ENCODE data around the gene CTRL.

The CTRL gene

DNA sequence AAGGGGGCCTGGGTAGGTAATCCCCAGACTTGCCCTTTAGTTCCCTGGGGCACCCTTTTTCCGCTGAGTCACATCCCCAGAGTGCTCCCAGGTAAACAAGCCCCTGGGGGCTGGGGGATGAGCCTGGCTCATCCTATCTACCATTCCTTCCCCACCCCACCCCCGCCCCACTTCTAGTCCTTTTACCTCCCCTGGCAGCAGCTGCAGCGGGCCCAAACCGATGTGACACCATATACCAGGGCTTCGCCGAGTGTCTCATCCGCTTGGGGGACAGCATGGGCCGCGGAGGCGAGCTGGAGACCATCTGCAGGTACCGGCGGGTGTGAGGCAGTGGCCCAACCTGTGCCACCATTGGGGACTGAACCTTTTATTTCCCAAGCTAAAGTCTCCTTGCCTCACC, 46.1 kb downstream of the CTRL start:
- FAIRE-seq: no peak

DNA sequence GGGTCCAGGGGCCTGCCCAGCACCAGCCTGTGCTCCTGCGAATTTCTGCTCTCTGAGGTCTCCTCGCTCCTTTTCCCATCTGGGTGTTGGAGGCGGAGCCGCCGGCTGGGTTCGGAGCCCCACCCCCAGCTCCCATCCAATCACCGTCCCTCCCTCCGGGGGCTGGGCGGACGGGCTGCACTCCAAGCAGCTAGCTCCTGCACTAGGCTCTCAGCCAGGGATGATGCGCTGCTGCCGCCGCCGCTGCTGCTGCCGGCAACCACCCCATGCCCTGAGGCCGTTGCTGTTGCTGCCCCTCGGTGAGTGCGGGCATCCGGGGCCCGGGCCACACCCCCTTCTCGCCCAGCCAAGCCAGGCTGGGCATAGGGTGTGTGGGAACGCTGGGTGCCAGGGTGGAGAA, 47.0 kb downstream of the CTRL start, which contains the start of gene NRN1L:
Gene NRN1L, plus strand, starts transcription at position 202 of the 400 bp plus-strand sequence. Its CDS starts 19 bp downstream, at position 221.
- peak; percentile 73 for FAIRE-seq

DNA sequence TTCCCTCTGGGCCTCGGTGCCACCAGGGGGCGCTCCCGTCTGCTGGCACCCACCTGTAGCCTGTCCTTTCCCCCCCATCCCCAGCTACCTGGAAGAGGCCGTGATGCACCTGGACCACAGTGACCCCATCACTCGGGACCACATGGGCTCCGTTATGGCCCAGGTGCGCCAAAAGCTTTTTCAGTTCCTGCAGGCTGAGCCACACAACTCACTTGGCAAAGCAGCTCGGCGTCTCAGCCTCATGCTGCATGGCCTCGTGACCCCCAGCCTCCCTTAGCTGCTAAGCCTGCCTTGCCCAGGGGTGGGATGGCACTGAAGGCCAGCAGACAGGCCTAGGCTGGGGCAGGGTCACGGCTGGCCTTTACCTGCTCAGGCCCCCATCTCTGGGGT, 47.8 kb downstream of the CTRL start:
- FAIRE-seq: no peak

DNA sequence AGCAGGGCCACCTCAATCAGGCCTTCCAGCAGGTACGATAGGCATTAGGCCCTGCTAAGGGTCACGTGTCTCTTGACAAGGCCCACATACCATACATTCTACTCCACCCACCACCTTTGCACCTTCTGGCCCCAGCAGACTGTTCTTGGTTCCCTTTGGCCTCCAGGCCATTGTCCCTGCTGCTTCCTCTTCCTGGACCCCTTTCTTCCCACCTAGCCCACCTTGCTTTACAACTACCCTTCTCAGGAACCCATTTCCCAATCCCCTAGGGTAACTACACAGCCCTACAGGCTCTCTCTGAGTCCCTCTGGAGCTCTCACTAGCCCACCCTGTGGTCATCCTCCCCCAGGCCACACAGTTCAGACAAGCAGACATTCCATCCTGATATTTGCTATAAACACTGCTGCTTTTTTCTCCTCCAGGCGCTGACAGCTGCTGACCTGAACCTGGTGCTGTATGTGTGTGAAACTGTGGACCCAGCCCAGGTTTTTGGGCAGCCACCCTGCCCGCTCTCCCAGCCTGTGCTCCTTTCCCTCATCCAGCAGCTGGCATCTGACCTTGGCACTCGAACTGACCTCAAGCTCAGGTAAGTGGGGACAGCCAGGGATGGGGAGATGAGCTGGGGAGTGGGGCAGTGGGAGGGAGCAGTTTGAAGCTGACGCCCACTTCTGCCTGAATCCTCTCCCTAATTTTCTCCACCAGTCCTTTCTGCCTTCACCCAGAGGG, 48.4 kb downstream of the CTRL start:
- no peak for FAIRE-seq

DNA sequence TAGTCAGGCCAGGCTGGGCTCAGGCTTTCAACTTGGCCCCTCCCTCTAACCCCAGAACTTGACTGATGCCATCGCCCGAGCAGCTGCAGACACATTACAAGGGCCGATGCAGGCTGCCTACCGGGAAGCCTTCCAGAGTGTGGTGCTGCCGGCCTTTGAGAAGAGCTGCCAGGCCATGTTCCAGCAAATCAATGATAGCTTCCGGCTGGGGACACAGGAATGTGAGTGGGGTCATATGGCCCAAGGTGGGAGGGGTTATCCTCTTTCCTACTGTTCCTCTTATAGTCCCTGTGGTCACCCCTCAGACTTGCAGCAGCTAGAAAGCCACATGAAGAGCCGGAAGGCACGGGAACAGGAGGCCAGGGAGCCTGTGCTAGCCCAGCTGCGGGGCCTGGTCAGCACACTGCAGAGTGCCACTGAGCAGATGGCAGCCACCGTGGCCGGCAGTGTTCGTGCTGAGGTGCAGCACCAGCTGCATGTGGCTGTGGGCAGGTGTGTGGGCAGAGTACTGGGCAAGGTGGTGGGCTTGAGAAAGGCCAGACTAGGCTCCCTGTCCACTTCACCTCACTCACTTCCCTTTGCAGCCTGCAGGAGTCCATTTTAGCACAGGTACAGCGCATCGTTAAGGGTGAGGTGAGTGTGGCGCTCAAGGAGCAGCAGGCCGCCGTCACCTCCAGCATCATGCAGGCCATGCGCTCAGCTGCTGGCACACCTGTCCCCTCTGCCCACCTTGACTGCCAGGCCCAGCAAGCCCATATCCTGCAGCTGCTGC, 49.1 kb downstream of the CTRL start:
- FAIRE-seq: no peak

DNA sequence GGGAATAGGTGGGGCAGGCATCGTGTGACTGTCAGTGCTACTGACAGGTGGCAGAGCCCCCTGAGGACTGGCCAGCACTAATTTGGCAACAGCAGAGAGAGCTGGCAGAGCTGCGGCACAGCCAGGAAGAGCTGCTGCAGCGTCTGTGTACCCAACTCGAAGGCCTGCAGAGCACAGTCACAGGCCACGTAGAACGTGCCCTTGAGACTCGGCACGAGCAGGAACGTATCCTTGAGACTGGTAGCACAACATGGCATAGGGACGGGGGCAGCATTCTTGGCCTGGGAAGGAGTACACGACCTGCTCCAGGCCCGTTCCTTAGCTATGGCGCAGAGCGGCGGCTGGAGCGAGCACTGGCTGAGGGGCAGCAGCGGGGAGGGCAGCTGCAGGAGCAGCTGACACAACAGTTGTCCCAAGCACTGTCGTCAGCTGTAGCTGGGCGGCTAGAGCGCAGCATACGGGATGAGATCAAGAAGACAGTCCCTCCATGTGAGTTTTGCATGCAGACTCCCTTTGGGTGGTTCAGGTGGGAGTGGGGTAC, 50.0 kb downstream of the CTRL start:
- FAIRE-seq: no peak

DNA sequence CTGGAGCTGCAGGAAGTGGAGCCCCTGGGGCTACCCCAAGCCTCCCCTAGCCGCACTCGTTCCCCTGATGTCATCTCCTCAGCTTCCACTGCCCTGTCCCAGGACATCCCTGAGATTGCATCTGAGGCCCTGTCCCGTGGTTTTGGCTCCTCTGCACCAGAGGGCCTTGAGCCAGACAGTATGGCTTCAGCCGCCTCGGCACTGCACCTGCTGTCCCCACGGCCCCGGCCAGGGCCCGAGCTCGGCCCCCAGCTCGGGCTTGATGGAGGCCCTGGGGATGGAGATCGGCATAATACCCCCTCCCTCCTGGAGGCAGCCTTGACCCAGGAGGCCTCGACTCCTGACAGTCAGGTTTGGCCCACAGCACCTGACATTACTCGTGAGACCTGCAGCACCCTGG, 51.1 kb downstream of the CTRL start:
- no peak for FAIRE-seq

DNA sequence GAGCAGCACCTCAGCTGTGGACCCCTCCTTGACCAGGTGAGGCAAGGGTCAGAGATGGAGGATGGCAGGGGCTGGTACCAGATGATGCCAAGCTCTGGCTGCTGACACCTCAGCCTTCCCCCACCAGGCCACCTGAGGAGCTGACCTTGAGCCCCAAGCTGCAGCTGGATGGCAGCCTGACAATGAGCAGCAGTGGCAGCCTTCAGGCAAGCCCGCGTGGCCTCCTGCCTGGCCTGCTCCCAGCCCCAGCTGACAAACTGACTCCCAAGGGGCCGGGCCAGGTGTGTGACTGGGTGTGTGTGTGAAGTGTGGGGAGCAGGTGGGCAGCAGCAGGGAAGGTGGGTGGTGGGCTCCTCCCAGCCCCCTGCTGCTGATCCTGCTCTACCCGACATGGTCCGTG, 51.7 kb downstream of the CTRL start:
- FAIRE-seq: no peak

All from G401.6 (cell line).